Measurements from ENCODE around the gene SIGLEC14.
"Not testable (repeated sequence)": the region's sequence is repeated elsewhere in the genome, so short reads cannot be mapped to it uniquely, and the experiment has no call there.

SIGLEC14 gene

DNA sequence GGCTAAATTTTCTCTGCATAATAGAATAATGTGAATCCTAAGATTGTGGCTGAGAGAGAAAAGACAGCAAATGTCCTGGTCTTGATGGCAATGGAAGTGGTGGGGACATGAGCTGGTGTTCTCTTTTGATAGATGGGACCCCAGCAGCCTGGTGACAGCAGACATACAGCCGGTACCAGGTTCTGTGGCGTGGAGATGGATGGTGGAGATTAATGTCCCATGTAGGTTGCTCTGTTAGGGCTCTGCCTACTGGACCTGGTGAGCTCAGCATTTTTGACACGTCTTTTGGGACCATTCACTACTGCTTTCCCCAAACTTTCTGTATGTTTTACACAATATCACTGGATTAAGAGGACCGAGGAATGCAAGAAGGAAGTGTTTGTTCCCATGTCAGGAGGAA lies 8.2 kb upstream of the SIGLEC14 start:
- Mint-ChIP-seq H3K4me3 (no peak overlapping the region), H3K27me3 (peaks cover 0 to 4% of the 10 kb centered on the region in 2 donors), H3K4me1 (peaks cover 39 to 67% of the 10 kb centered on the region in 2 donors), H3K36me3 (no peaks in the 10 kb centered on the region), H3K9me3 (peaks cover 4 to 10% of the 10 kb centered on the region in 2 donors), H3K27ac (peak overlapping the region; percentile 48)
- ATAC-seq (replicated peaks) (no peak), DNase-seq (no peak)

DNA sequence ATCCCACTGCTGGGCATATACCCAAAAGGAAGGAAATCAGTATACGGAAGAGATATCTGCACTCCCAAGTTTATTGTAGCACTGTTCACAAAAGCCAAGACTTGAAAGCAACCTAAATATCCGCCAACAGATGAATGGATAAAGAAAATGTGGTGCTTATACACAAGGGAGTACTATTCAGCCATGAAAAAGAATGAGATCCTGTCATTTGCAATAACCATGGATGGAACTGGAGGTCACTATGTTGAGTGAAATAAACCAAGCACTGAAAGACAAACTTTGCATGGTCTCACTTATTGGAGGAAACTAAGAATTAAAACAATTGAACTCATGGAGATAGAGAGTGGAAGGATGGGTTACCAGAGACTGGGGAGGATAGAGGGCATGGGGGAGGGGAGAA lies 6.5 kb upstream of the SIGLEC14 start:
- Mint-ChIP-seq H3K9me3 (peaks cover 4 to 10% of the 10 kb centered on the region in 2 donors), H3K27ac (peak overlapping the region; percentile 47), H3K4me3 (no peak overlapping the region), H3K27me3 (no peaks in the 10 kb centered on the region), H3K36me3 (no peaks in the 10 kb centered on the region), H3K4me1 (peaks cover 36 to 65% of the 10 kb centered on the region in 2 donors)
- DNase-seq = no peak
- ATAC-seq (replicated peaks) = no peak

DNA sequence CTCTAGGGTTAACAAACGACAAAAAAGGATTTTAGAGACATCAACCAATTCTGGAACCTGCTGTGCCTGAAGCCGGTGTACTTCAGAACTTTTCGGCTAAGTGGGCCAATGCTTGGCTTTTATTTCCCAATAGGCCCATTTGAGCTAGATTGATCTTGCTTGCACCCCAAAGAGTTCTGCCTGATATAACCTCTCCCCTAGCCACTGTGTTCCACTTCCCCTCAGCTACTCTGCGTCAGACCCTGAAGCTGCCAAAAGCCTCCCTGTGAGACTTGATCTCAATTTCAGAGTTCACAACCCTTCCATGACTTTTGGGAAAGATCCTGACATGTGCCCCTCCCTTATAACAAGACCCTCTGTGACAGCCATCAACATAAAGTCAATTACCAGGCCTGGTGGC lies 5.6 kb upstream of the SIGLEC14 start:
- ATAC-seq (replicated peaks) = no peak
- DNase-seq = no peak
- Mint-ChIP-seq H3K9me3 (peaks cover 4 to 10% of the 10 kb centered on the region in 2 donors), H3K36me3 (no peaks in the 10 kb centered on the region), H3K27me3 (no peaks in the 10 kb centered on the region), H3K4me3 (no peak overlapping the region), H3K4me1 (peaks cover 36 to 62% of the 10 kb centered on the region in 2 donors), H3K27ac (peak overlapping the region; percentile 77)

DNA sequence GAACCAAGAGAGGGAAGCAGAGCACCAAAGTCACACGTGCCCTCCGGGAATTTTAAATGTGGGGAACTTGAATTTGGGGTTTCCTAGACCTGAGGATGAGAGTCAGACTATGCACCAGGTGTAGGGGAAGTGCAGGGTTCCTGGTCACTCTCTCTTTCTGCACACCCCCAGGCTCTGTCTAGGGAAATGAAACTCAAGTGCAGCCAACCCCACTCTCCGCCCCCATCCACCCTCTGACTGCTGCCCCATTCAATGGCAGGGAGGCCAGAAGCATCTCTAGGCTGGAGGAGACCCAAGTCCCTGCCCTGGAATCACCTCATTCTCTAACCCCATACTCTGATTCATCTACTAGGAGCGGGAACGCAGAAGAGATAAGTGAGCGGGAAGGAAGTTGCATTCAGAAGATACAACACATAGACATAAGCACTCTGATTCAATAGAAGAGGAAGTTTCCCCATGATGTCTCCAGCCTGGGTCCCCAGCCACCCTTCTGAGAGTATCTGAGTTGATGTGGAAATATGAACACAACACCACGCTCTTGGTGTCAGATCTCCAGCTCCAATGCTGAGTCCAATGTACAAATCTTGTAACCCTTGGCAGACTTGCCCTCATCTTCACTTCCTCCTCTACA lies 4.7 kb upstream of the SIGLEC14 start:
- peaks cover 35 to 60% of the 10 kb centered on the region in 2 donors for H3K4me1 Mint-ChIP-seq

DNA sequence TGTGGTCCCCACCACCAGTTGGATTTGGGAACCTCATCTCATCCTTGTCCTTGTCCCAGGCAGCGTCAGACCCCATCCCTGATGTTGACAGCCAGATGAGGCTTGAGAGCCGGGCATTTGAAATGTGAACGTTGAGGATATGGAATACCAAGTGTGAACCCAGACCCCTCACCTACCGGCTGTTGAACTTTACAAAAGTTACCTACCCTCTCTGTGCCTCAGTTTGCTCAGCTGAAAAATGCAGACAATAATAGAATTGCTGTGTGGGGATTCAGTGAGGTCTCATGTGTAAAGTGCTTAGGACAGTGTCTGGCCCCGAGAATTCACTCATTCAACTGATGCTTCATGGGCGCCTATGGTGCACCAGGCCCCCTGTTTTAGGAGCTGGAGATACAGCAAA lies 693 bp upstream of the SIGLEC14 start:
- H3K9me3 Mint-ChIP-seq = peaks cover 0 to 1% of the 10 kb centered on the region in 2 donors
- peak overlapping the region in 1 of 2 donors; percentile 83 for H3K4me3 Mint-ChIP-seq
- peaks cover 0 to 19% of the 10 kb centered on the region in 2 donors for H3K36me3 Mint-ChIP-seq
- DNase-seq = no peak
- peaks cover 50 to 57% of the 10 kb centered on the region in 2 donors for H3K4me1 Mint-ChIP-seq
- no peak overlapping the region for H3K27ac Mint-ChIP-seq
- H3K27me3 Mint-ChIP-seq = no peaks in the 10 kb centered on the region
- no peak for ATAC-seq (replicated peaks)

More for the DNA sequence above, 4.7 kb upstream of the SIGLEC14 start:
- peak; percentile 65 for DNase-seq
- Mint-ChIP-seq H3K27me3 (no peaks in the 10 kb centered on the region), H3K36me3 (no peaks in the 10 kb centered on the region), H3K4me3 (peak overlapping the region in 1 of 2 donors; percentile 40), H3K9me3 (peaks cover 4 to 10% of the 10 kb centered on the region in 2 donors), H3K27ac (peak overlapping the region; percentile 77)
- peak; percentile 95 to 96 for ATAC-seq (replicated peaks)

DNA sequence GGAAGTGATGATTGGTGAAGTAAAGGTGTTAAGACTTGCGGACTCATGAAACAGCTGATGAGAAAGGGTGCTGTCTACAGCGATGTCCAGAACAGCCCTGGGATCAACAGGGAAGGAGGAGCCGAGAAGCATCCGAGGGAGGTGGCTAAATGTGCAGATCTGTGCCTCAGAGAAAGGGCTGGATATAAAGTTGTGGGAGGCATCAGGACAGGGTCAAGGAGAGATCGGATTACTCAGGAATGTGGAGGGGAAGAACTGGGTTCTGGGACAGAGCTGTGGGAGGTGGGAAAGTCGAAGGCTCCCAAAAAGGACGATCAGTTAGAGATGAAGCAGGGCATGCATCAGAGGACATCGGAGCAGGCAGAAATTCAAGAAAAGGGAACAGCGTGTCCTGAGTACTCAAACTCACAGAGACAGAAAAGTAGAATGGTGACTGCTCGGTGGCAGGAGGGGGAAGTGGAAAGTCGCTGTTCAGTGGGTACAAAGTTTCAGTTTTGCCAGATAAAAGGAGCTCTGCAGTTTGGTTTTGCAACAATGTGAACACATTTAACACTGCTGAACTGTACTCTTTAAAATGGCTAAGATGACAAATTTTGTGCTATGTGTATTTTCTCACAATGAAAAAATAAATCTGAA lies 1.9 kb downstream of the SIGLEC14 start:
- peak; percentile 75 to 86 for ATAC-seq (replicated peaks)
- Mint-ChIP-seq H3K4me1 (peaks cover 40 to 45% of the 10 kb centered on the region in 2 donors), H3K36me3 (peaks cover 3 to 34% of the 10 kb centered on the region in 2 donors), H3K27ac (peak overlapping the region; percentile 84), H3K4me3 (peak overlapping the region; percentile 62 to 82), H3K27me3 (no peaks in the 10 kb centered on the region), H3K9me3 (no peaks in the 10 kb centered on the region)
- DNase-seq = no peak

DNA sequence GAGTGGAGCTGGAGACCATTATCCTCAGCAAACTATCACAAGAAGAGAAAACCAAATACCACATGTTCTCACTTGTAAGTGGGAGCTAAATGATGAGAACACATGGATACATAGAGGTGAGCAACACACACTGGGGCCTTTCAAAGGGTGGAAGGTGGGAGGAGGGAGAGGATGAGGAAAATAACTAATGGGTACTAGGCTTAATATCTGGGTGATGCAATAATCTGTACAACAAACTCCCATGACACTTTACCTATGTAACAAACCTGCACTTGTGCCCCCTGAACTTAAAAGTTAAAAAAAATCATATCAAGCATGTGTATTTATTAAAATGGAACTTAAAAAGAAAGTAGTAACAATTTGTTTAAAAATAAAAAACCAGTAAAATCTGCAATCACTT lies 5.0 kb downstream of the SIGLEC14 start:
- no peak overlapping the region for H3K27ac Mint-ChIP-seq
- H3K4me1 Mint-ChIP-seq = peaks cover 36 to 45% of the 10 kb centered on the region in 2 donors
- ATAC-seq (replicated peaks) (no peak), DNase-seq (no peak)
- no peak overlapping the region for H3K4me3 Mint-ChIP-seq
- peaks cover 0 to 7% of the 10 kb centered on the region in 2 donors for H3K9me3 Mint-ChIP-seq
- H3K36me3 Mint-ChIP-seq = peaks cover 4 to 48% of the 10 kb centered on the region in 2 donors
- H3K27me3 Mint-ChIP-seq = no peaks in the 10 kb centered on the region

DNA sequence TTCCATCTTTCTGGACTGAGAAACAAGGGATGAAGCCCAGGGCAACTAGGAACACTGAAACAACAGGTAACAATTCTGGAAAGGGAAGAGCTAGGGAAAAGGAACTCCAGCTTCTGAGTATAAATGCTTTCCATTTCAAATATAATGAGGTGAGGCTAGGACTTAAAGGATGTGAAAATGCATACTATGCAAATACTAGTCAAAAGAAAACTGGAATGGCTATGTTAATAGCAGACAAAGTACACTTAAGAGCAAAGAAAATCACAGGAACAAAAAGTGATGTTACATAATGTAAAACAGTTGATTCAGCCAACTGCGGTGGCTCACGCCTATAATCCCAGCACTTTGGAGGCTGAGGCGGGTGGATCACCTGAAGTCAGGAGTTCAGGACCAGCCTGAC lies 6.2 kb downstream of the SIGLEC14 start:
- DNase-seq (no peak), ATAC-seq (replicated peaks) (no peak)
- no peak overlapping the region for H3K4me3 Mint-ChIP-seq
- H3K36me3 Mint-ChIP-seq = peaks cover 4 to 50% of the 10 kb centered on the region in 2 donors
- no peak overlapping the region for H3K27ac Mint-ChIP-seq
- H3K27me3 Mint-ChIP-seq = no peaks in the 10 kb centered on the region
- peaks cover 36 to 46% of the 10 kb centered on the region in 2 donors for H3K4me1 Mint-ChIP-seq
- peaks cover 0 to 7% of the 10 kb centered on the region in 2 donors for H3K9me3 Mint-ChIP-seq

DNA sequence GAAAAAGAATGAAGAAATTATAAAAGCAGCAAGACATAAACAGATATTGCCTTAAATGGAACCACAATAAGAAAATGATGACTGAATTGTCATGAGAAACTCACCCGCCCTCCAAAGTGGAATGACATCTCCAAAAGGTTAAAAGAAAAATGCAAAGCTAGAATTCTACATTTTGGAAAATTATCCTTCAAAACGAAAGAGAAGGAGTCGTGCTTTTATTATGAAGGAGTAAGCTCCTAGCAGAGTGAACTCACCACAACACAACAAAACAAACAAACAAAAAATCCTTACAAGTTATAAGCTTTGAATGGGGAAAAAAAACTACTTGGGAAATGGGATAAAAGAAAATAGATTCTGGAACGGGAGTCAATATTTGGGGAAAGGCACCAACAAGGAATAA lies 6.7 kb downstream of the SIGLEC14 start:
- Mint-ChIP-seq H3K4me1 (peaks cover 33 to 46% of the 10 kb centered on the region in 2 donors), H3K27ac (no peak overlapping the region), H3K4me3 (no peak overlapping the region), H3K36me3 (peaks cover 4 to 48% of the 10 kb centered on the region in 2 donors), H3K9me3 (peaks cover 0 to 7% of the 10 kb centered on the region in 2 donors), H3K27me3 (no peaks in the 10 kb centered on the region)
- no peak for DNase-seq
- no peak for ATAC-seq (replicated peaks)

DNA sequence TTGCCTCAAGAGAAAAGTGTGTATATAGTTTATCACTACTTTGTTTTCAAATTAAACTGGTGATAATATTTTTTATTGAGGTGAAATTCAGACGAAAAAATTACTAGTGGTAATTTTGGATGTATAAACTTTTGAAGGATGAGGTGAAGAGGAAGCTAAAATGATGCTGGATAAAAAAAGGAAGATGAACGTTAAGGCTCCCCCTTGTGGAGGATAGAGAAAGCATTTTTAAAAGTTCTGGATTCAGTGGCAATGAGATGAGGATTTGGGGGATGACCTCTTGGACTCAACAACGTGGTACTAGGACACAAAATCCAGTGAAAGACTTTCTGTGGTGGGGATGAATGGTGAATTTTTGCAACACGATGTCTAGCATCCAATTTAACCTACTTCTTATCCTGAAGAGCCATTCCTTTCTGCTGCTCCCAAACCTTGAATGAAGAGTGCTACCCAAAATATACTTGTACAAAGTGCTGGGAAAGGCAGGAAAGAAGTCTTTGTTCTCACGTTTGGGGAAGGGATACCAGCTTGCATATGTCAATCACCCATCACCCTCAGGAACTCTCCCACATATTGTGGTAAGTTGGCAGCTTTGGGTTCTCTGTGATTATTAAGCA lies 9.2 kb downstream of the SIGLEC14 start:
- no peak overlapping the region for H3K4me3 Mint-ChIP-seq
- H3K27ac Mint-ChIP-seq = no peak overlapping the region
- no peaks in the 10 kb centered on the region for H3K27me3 Mint-ChIP-seq
- ATAC-seq (replicated peaks) (no peak), DNase-seq (no peak)
- H3K4me1 Mint-ChIP-seq = peaks cover 19 to 35% of the 10 kb centered on the region in 2 donors
- H3K36me3 Mint-ChIP-seq = peaks cover 4 to 31% of the 10 kb centered on the region in 2 donors
- peaks cover 0 to 7% of the 10 kb centered on the region in 2 donors for H3K9me3 Mint-ChIP-seq

DNA sequence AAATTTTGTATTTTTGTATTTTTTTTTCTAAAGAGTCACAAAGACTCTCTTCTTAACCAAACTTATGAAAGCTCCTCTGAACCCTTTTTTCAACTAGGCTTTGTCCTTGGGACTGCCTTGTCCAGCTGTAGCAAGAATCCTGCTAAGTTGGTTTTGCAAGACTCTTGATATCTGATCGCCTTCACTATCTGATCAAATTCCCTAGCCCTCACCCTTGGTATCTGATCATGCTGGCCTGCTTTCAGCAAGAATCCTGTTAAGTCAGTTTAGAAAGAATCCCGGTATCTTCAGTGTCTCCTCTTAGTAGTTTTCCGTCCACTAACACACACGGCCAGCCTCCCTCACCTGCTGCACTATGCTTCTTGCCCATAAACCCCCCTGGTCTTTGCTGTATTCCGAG lies 14.5 kb downstream of the SIGLEC14 start:
- H3K9me3 Mint-ChIP-seq = peaks cover 0 to 3% of the 10 kb centered on the region in 2 donors
- H3K4me3 Mint-ChIP-seq = no peak overlapping the region
- H3K36me3 Mint-ChIP-seq = peaks cover 2 to 25% of the 10 kb centered on the region in 2 donors
- DNase-seq (no peak), ATAC-seq (replicated peaks) (no peak)
- H3K27ac Mint-ChIP-seq = no peak overlapping the region
- H3K4me1 Mint-ChIP-seq = peaks cover 26 to 43% of the 10 kb centered on the region in 2 donors
- no peaks in the 10 kb centered on the region for H3K27me3 Mint-ChIP-seq

DNA sequence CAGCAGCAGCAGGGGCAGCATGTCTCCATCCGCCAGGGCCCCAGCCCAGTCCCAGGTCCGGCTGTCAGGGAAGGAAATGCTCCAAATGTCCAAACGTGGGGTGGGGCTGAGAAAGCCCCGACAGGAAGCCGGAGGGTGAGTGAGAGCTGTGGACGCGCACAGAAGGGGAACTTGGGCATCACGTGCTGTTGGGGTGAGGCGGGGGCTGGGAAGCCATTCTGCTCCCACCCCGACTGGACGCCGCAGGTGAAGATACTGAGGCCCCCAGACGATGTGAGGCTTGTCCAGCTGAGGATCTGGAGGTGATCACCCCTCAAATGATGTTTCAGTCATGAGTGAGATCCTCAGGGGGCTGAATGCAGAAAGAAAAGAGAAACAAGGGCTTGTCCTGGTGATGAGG lies 16.3 kb downstream of the SIGLEC14 start, which contains the start of gene SIGLEC5:
TSS of gene SIGLEC5 (minus strand) at position 87 of the 400 bp plus-strand sequence. CDS start at position 21, 66 bp downstream.
- not testable (repeated sequence) for H3K9me3 Mint-ChIP-seq, H3K27me3 Mint-ChIP-seq, DNase-seq
- peak within 1 kb of the TSS; percentile 95 for H3K27ac Mint-ChIP-seq
- H3K36me3 Mint-ChIP-seq = peaks cover 9 to 29% of the 10 kb centered on the region in 2 donors
- ATAC-seq (replicated peaks) = peak; percentile 89 to 90
- H3K4me3 Mint-ChIP-seq = peak within 1 kb of the TSS; percentile 81 to 88
- peaks cover 29 to 43% of the 10 kb centered on the region in 2 donors for H3K4me1 Mint-ChIP-seq

DNA sequence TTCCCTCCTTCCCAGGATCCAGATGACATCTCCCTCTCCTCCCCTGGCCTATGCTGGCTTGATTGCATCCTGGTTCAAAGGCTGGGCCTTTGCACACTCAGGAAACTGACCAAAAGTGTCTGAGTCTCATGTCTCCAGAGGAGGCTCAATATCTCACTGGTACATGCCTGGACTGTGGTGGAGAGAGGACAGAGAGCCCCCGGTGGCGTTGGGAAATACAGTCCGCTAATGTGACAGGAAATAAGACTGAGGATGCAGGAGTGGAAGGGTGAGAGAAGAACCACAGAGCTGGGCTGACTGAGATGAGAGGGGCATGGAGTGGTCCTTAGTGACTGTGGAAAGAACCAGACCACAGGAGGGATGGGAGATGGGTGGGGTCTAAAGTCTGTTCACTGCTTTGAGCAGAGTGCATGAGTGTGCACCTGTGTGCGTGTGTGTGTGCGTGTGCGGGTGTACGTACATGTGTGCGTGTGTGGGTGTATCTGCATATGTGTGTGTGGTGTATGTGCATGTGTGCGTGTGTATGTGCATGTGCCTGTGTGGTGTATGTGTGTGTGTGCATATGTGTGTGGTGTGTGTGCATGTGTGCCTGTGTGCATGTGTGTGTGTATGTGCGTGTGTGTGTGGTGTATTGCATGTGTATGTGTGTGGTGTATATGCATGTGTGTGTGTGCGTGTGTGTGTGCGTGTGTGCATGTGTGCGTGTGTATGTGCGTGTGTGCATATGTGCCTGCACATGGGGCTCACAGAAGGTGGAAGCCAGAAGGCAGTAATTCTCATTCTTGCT lies 18.3 kb downstream of the SIGLEC14 start:
- no peaks in the 10 kb centered on the region for H3K27me3 Mint-ChIP-seq
- H3K4me3 Mint-ChIP-seq = peak overlapping the region; percentile 0 to 56
- H3K27ac Mint-ChIP-seq = peak overlapping the region; percentile 37
- ATAC-seq (replicated peaks) (no peak), DNase-seq (no peak)
- peaks cover 21 to 42% of the 10 kb centered on the region in 2 donors for H3K36me3 Mint-ChIP-seq
- no peaks in the 10 kb centered on the region for H3K9me3 Mint-ChIP-seq
- H3K4me1 Mint-ChIP-seq = peaks cover 31 to 42% of the 10 kb centered on the region in 2 donors

Data from stimulated activated naive B cell treated with anti-CD40 and anti-IgM and Interleukin-4, amounts not matched to agents 10 μg/mL and 1 μg/mL and 100 μg/mL, for 72 hours (primary cell).